BE2C (cell line): Measurements from ENCODE around the gene NR2C1.
"Not testable (repeated sequence)": the region's sequence is repeated elsewhere in the genome, so short reads cannot be mapped to it uniquely, and the experiment has no call there.

Experiments used
- DNase-seq: peaks from one replicate; pipeline ENCODE4 v3.0.0-alpha.2; 2020
- H3K27me3 ChIP-seq: fragments of 250-450 bp; sonication (Bioruptor Pico); 2 replicates; pipeline ENCODE4 v1.5.1; 2020; ENCODE audit warnings: mild to moderate bottlenecking
- H3K36me3 ChIP-seq: fragments of 250-450 bp; sonication (Bioruptor Pico); 2 replicates; pipeline ENCODE4 v1.5.1; 2020; ENCODE audit warnings: mild to moderate bottlenecking
- H3K4me1 ChIP-seq: fragments of 250-450 bp; sonication (Bioruptor Pico); 2 replicates; pipeline ENCODE4 v1.5.1; 2020
- H3K4me3 ChIP-seq: 2 replicates; pipeline ENCODE4 v1.5.1; 2011; ENCODE audit warnings: low read depth, low read length
- H3K9me3 ChIP-seq: fragments of 250-450 bp; sonication (Bioruptor Pico); 2 replicates; pipeline ENCODE4 v1.5.1; 2020
- TF ChIP-seq, protein P1 (sequence below): IDR thresholded peaks from 2 replicates; pipeline ENCODE4 v1.5.1; 2012; ENCODE audit warnings: mild to moderate bottlenecking, low read depth, low read length

NR2C1 gene

DNA sequence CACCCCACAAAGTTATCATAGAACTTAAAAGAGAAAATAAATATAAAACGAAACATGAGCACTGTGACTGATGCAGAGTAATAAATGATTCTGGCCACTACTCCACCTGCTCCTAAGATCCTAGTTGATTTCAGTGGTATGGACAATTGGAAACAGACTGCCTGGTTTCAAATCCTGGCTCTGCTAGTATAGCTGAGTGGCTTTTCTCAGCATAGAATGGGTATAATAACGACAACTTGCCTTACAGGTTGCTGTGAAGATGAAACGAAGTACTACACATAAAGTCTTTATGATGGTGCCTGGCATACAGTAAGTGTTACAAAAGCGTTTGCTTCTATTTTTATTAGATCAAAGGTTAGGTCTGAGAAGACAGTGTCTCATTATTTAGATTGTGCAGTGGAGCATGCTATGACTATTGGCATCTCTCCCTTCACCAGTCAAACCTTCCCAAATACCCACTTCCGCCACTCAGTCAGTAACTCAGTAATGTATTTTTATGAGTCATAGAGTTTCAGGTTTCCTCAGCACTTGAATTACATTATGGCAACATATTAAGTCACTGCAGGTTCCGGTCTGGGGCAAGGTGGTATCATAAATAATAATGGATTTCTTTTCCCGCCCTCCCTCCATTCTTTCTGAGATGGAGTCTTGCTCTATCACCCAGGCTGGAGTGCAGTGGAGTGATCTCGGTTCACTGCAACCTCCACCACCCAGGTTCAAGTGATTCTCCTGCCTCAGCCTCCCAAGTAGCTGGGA is 29.7 kb upstream of the NR2C1 start:
- Histone ChIP-seq H3K36me3 (no peaks in the 10 kb centered on the region; the same call in 1 of the 2 replicates), H3K9me3 (no peaks in the 10 kb centered on the region), H3K4me1 (peaks cover 3% of the 10 kb centered on the region; the same call in 1 of the 2 replicates), H3K27me3 (no peaks in the 10 kb centered on the region), H3K4me3 (no peak overlapping the region)
- no peak for DNase-seq
- TF ChIP-seq, protein P1, sequence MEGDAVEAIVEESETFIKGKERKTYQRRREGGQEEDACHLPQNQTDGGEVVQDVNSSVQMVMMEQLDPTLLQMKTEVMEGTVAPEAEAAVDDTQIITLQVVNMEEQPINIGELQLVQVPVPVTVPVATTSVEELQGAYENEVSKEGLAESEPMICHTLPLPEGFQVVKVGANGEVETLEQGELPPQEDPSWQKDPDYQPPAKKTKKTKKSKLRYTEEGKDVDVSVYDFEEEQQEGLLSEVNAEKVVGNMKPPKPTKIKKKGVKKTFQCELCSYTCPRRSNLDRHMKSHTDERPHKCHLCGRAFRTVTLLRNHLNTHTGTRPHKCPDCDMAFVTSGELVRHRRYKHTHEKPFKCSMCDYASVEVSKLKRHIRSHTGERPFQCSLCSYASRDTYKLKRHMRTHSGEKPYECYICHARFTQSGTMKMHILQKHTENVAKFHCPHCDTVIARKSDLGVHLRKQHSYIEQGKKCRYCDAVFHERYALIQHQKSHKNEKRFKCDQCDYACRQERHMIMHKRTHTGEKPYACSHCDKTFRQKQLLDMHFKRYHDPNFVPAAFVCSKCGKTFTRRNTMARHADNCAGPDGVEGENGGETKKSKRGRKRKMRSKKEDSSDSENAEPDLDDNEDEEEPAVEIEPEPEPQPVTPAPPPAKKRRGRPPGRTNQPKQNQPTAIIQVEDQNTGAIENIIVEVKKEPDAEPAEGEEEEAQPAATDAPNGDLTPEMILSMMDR, result no peak

DNA sequence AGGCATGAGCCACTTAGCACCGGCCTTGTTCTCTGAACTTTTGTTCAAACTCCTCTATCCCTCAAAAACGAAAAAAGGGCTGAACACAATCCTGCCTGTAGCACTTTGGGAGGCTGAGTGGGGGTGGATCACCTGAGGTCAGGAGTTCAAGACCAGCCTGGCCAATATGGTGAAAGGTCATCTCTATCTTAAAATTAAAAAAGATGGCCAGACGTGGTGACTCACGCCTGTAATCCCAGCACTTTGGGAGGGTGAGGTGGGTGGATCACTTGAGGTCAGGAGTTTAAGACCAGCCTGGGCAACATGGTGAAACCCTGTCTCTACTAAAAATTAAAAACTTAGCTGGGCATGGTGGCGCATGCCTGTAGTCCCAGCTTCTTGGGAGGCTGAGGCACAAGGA is 28.5 kb upstream of the NR2C1 start:
- DNase-seq, H3K4me3 ChIP-seq: not testable (repeated sequence)

DNA sequence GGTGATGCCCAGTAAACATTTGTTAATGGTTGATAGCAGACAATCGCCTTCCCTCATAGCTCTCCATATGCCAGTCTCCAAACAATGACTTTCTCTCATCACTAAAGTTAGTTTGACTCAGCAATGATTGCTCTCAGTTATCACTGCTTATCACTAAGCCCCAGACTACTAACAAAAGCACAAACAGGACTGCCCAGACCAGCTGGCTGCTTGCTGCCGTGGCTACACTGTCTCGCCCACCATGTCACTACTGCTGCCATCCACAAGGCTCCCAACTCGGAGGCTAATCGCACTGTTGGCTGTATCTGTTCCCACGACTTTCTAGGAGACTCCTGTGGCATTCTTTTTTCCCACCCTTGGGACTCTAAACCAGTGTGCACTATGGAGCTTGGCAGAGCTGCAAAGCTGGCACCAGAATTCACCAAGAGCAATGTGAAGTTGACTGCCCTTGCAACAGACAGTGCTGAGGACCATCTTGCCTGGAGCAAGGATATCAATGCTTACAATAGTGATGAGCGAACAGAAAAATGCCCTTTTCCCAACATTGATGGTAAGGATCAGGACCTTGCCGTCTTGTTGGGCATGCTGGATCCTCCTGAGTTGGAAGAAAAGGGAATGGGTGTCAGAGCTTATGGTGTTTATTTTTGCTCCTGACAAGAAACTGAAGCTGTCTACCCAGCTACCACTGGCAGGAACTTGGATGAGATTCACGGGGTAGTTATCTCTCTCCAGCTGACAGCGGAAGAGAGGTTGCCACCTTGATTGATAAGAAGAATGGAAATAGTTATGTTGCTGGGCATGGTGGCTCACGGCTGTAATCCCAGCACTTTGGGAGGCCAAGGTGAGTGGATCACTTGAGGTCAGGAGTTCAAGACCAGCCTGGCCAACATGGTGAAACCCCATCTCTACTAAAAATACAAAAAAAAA is 27.1 kb upstream of the NR2C1 start:
- H3K36me3 ChIP-seq, result no peaks in the 10 kb centered on the region

More for the DNA sequence above, 28.5 kb upstream of the NR2C1 start:
- H3K4me1 ChIP-seq, H3K9me3 ChIP-seq, H3K27me3 ChIP-seq, H3K36me3 ChIP-seq: not testable (repeated sequence)

DNA sequence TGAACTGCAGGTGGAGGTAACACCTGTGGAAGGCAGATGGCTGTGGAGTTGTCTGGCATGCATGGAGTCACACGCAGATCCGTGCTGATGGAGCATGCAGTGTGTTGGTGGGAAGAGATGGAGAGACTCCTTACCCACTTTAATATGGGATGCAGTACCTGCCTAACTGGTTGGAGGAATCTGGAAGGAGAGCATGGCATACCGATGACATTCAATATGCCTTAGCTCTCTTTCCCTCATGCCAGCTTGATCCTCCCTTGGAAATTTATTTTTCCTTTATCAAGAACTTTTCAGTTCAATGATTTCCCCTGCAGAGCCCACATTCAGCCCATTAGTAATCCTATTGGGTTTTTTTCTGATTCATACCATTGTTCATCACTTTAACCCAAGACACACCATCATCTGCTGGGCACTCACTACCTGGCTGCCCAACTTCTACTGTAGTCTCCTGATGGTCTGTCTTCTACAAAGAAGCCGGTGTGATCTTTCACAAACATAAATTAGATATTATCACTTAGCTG is 25.9 kb upstream of the NR2C1 start:
- no peak overlapping the region for H3K4me3 ChIP-seq
- no peak for DNase-seq
- H3K4me1 ChIP-seq, result peaks cover 3% of the 10 kb centered on the region; the same call in 1 of the 2 replicates
- no peaks in the 10 kb centered on the region for H3K27me3 ChIP-seq
- no peaks in the 10 kb centered on the region for H3K36me3 ChIP-seq
- no peaks in the 10 kb centered on the region for H3K9me3 ChIP-seq
- TF ChIP-seq, protein P1, result no peak

More for the DNA sequence above, 27.1 kb upstream of the NR2C1 start:
- Histone ChIP-seq H3K9me3 (no peaks in the 10 kb centered on the region), H3K4me1 (peaks cover 3% of the 10 kb centered on the region; the same call in 1 of the 2 replicates), H3K4me3 (no peak overlapping the region), H3K27me3 (no peaks in the 10 kb centered on the region)
- TF ChIP-seq, protein P1, result no peak
- peak; percentile 43 for DNase-seq

DNA sequence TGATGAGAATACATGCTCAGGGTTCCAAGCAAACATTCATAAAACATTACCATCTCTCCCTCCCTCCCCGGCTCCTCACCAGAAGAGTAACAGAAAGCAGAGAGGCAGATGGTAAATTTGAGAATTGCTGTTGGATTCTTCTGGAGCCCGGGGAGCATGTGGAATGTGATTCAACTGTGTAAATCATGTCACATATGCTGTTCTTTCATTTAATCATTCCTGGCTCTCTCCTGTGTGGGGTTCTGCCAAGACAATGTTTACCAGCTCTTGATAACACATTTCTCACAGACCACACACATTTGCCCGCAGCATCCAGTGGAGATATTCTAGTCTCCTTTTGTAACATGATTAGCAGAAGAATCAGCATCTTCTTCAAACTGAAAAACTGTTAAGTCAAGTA is 23.4 kb upstream of the NR2C1 start:
- no peak for DNase-seq
- H3K27me3 ChIP-seq, result no peaks in the 10 kb centered on the region
- no peak overlapping the region for H3K4me3 ChIP-seq

DNA sequence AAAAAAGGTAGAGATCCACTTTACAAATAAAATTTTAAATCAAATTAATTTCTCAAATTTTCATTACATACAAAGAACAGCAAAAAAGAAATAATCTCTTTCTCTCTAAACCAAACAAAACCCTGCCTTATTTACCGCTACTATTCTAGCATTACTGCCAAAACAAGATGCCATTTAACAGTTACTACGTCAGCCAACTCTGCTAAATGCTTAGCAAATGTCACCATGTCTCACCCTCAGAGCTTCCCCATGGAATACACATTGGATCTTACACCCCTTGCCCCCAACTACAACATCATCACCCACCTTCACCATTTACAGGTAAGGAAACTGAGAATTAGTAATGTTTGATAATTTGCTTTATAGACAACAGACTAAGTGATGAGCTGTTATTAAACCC is 23.0 kb upstream of the NR2C1 start:
- DNase-seq, result no peak
- H3K9me3 ChIP-seq, result no peaks in the 10 kb centered on the region
- no peaks in the 10 kb centered on the region for H3K36me3 ChIP-seq
- TF ChIP-seq, protein P1, result no peak
- no peak overlapping the region for H3K4me3 ChIP-seq
- H3K4me1 ChIP-seq, result peaks cover 3% of the 10 kb centered on the region; the same call in 1 of the 2 replicates
- H3K27me3 ChIP-seq, result no peaks in the 10 kb centered on the region

More for the DNA sequence above, 23.4 kb upstream of the NR2C1 start:
- TF ChIP-seq, protein P1, result no peak
- H3K9me3 ChIP-seq, result no peaks in the 10 kb centered on the region
- H3K4me1 ChIP-seq, result peaks cover 3% of the 10 kb centered on the region; the same call in 1 of the 2 replicates
- no peaks in the 10 kb centered on the region for H3K36me3 ChIP-seq

DNA sequence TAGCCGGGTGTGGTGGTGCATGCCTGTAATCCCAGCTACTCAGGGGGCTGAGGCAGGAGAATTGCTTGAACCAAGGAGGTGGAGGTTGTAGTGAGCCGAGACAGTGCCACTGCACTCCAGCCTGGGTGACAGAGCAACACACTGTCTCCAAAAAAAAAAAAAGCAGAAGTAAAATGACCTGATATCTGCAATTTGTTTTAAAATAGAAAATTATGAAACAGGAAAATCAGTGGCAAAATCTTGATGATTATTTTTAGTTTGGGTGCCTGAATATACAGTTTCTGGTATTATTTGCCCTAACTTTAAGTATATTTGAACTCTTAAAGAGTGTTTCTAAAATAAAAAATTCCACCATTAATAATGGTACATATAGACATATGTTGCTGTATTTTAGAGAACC is 22.4 kb upstream of the NR2C1 start:
- H3K9me3 ChIP-seq, H3K4me1 ChIP-seq, H3K27me3 ChIP-seq, DNase-seq, H3K36me3 ChIP-seq, H3K4me3 ChIP-seq: not testable (repeated sequence)
